Retinal pigment epithelial cell (primary cell): ENCODE results near the gene LRCH4.

ENCODE experiments used
- DNase-seq: peaks from one replicate; pipeline ENCODE4 v3.0.0-alpha.2; 2010; ENCODE audit warnings: low read depth
- H3K4me3 ChIP-seq: 2 replicates; pipeline ENCODE4 v1.5.1; 2011; ENCODE audit warnings: mild to moderate bottlenecking, low read length, control low read depth, moderate library complexity
- CTCF ChIP-seq: conservative IDR thresholded peaks from 2 replicates; pipeline ENCODE4 v1.5.1; 2011; ENCODE audit warnings: low read depth, low read length, control low read depth, inconsistent platforms

Gene LRCH4

GRCh38 chr7:100584683-100585510, 1.0 kb downstream of the LRCH4 start:
- no peak for TF ChIP-seq CTCF
- H3K4me3 ChIP-seq: peak overlapping the region; percentile 91
- DNase-seq: no peak

- peak overlapping the region; percentile 91 for H3K4me3 ChIP-seq
- DNase-seq: no peak
- no peak for TF ChIP-seq CTCF
Measured at GRCh38 chr7:100584054-100584682, 1.8 kb downstream of the LRCH4 start.

GRCh38 chr7:100583132-100584053, 2.5 kb downstream of the LRCH4 start:
- H3K4me3 ChIP-seq: peak overlapping the region; percentile 25
- no peak for TF ChIP-seq CTCF
- DNase-seq: no peak

GRCh38 chr7:100582650-100583049, 3.3 kb downstream of the LRCH4 start:
- no peak overlapping the region for H3K4me3 ChIP-seq
- TF ChIP-seq CTCF: no peak
- DNase-seq: no peak

GRCh38 chr7:100582041-100582579, 3.8 kb downstream of the LRCH4 start:
- no peak overlapping the region for H3K4me3 ChIP-seq
- TF ChIP-seq CTCF: no peak
- DNase-seq: no peak

GRCh38 chr7:100580466-100581283, 5.3 kb downstream of the LRCH4 start:
- TF ChIP-seq CTCF: no peak
- no peak overlapping the region for H3K4me3 ChIP-seq
- no peak for DNase-seq
